Colon (tissue), 2 donors: Measurements from ENCODE around the gene ZDHHC14.
"Not testable (repeated sequence)": the region's sequence is repeated elsewhere in the genome, so short reads cannot be mapped to it uniquely, and the experiment has no call there.

Source experiments
- FAIRE-seq: peaks from 2 replicates; lab custom pipeline; 2012; peaks lifted over from hg19 to GRCh38; lab: Jason Lieb, UNC
- donor health status: control.
- donor health status: control.

Gene ZDHHC14

GRCh38 chr6:157467339-157467738 is 86.3 kb downstream of the ZDHHC14 start:
- FAIRE-seq = not testable (repeated sequence)

- no peak for FAIRE-seq
These were observed 87.1 kb downstream of the ZDHHC14 start for GRCh38 chr6:157468054-157468453.

GRCh38 chr6:157468574-157468973 is 87.6 kb downstream of the ZDHHC14 start:
- FAIRE-seq = no peak

- FAIRE-seq = no peak
These were observed 88.4 kb downstream of the ZDHHC14 start for GRCh38 chr6:157469378-157469777.

- FAIRE-seq = no peak
These were observed 90.2 kb downstream of the ZDHHC14 start for GRCh38 chr6:157471077-157471686.

- no peak for FAIRE-seq
These were observed 91.1 kb downstream of the ZDHHC14 start for GRCh38 chr6:157471895-157472686.

GRCh38 chr6:157476797-157477196 is 95.8 kb downstream of the ZDHHC14 start:
- no peak for FAIRE-seq

- no peak for FAIRE-seq
These were observed 97.9 kb downstream of the ZDHHC14 start for GRCh38 chr6:157478926-157479325.

- no peak for FAIRE-seq
These were observed 98.7 kb downstream of the ZDHHC14 start for GRCh38 chr6:157479464-157480303.

GRCh38 chr6:157481189-157481864 is 100.3 kb downstream of the ZDHHC14 start:
- FAIRE-seq = no peak

GRCh38 chr6:157481865-157482249 is 100.9 kb downstream of the ZDHHC14 start:
- no peak for FAIRE-seq

GRCh38 chr6:157483770-157484169 is 102.8 kb downstream of the ZDHHC14 start:
- no peak for FAIRE-seq

GRCh38 chr6:157484181-157484580 is 103.2 kb downstream of the ZDHHC14 start:
- FAIRE-seq = peak; percentile 31

GRCh38 chr6:157486572-157486971 is 105.6 kb downstream of the ZDHHC14 start:
- FAIRE-seq = no peak

- no peak for FAIRE-seq
These were observed 106.3 kb downstream of the ZDHHC14 start for GRCh38 chr6:157487110-157487773.

- FAIRE-seq = no peak
These were observed 107.1 kb downstream of the ZDHHC14 start for GRCh38 chr6:157488058-157488457.

- no peak for FAIRE-seq
These were observed 107.7 kb downstream of the ZDHHC14 start for GRCh38 chr6:157488716-157489118.

- FAIRE-seq = no peak
These were observed 109.8 kb downstream of the ZDHHC14 start for GRCh38 chr6:157490611-157491269.

- FAIRE-seq = no peak
These were observed 110.7 kb downstream of the ZDHHC14 start for GRCh38 chr6:157491571-157492232.

GRCh38 chr6:157492249-157492648 is 111.3 kb downstream of the ZDHHC14 start:
- FAIRE-seq = no peak

GRCh38 chr6:157492741-157493140 is 111.8 kb downstream of the ZDHHC14 start:
- FAIRE-seq = no peak
